IMR-90 (cell line): ENCODE results near the gene SGPL1. TPM values are rescaled to one million over a fixed set of nuclear protein-coding genes. Genes with fewer than 3 reads are reported as not detected.

Experiments
- ATAC-seq: fragments of 200-7000 bp; cut with Tn5 transposase; 2 replicates; pipeline ENCODE4 v1.9.1; 2020; ENCODE audit warnings: low read depth, mild to moderate bottlenecking, moderate library complexity
- BruUV-seq: library from RNA; stranded (reverse); fragments of 400-500 nt; replicated peaks from 2 replicates; lab custom pipeline; 2021; lab: Mats Ljungman, UMichigan
- CTCF ChIA-PET: fragments of 300-600 bp; formaldehyde crosslinking; extraction: SDS; loops from one replicate; lab custom pipeline; 2021; ENCODE audit warnings: antibody characterized with exemption; lab: Yijun Ruan, JAX
- POLR2A ChIA-PET: fragments of 300-600 bp; sonication (Branson Sonifier 250); formaldehyde crosslinking; loops from one replicate; lab custom pipeline; 2022; ENCODE audit warnings: antibody characterized with exemption; ENCODE audit not compliant: unreplicated experiment; lab: Charles Lee
- DNase-seq: peaks from one replicate; pipeline ENCODE4 v3.0.0; 2013
- H2AFZ ChIP-seq: replicated peaks from 2 replicates; pipeline ENCODE3; 2013; ENCODE audit warnings: low read length, mild to moderate bottlenecking; ENCODE audit not compliant: poor library complexity
- H2AK5ac ChIP-seq: 2 replicates; pipeline ENCODE4 v1.6.1; 2013; ENCODE audit warnings: low read depth, low read length, inconsistent platforms
- H2AK9ac ChIP-seq: replicated peaks from 2 replicates; pipeline ENCODE3; 2013; ENCODE audit warnings: mild to moderate bottlenecking, low read depth, low read length, moderate library complexity; ENCODE audit not compliant: poor library complexity
- H2BK120ac ChIP-seq: 2 replicates; pipeline ENCODE4 v1.6.1; 2013; ENCODE audit warnings: low read depth, low read length, inconsistent platforms
- H2BK15ac ChIP-seq: 3 replicates; pipeline ENCODE4 v1.6.1; 2013; ENCODE audit warnings: low read depth, low read length, inconsistent platforms
- H2BK20ac ChIP-seq: 2 replicates; pipeline ENCODE4 v1.6.1; 2013; ENCODE audit warnings: low read depth, mild to moderate bottlenecking, inconsistent platforms, low read length, moderate library complexity
- H2BK5ac ChIP-seq: 2 replicates; pipeline ENCODE4 v1.6.1; 2013; ENCODE audit warnings: mild to moderate bottlenecking, low read depth, low read length, inconsistent platforms; ENCODE audit not compliant: poor library complexity, severe bottlenecking
- H3K14ac ChIP-seq: replicated peaks from 2 replicates; pipeline ENCODE4 v1.6.1; 2013; ENCODE audit warnings: low read depth, low read length, inconsistent platforms
- H3K18ac ChIP-seq: 2 replicates; pipeline ENCODE4 v1.6.1; 2013; ENCODE audit warnings: low read depth, low read length, control low read depth
- H3K23ac ChIP-seq: 2 replicates; pipeline ENCODE4 v1.6.1; 2013; ENCODE audit warnings: low read depth, low read length, inconsistent platforms
- H3K27ac ChIP-seq: 2 replicates; pipeline ENCODE4 v1.5.1; 2013; ENCODE audit warnings: mild to moderate bottlenecking, control low read depth, low read length; ENCODE audit not compliant: insufficient read depth
- H3K27me3 ChIP-seq: 2 replicates; pipeline ENCODE4 v1.6.1; 2013; ENCODE audit warnings: low read length; ENCODE audit not compliant: control insufficient read depth, insufficient read depth
- H3K36me3 ChIP-seq: 2 replicates; pipeline ENCODE4 v1.6.1; 2013; ENCODE audit warnings: low read length, mixed read lengths; ENCODE audit not compliant: control insufficient read depth, insufficient read depth
- H3K4ac ChIP-seq: 2 replicates; pipeline ENCODE4 v1.6.1; 2013; ENCODE audit warnings: low read depth, low read length, inconsistent platforms
- H3K4me1 ChIP-seq: 2 replicates; pipeline ENCODE4 v1.6.1; 2013; ENCODE audit warnings: low read length, mixed read lengths; ENCODE audit not compliant: control insufficient read depth, insufficient read depth
- H3K4me2 ChIP-seq: 2 replicates; pipeline ENCODE4 v1.6.1; 2013; ENCODE audit warnings: low read depth, mild to moderate bottlenecking, control low read depth, low read length, moderate library complexity
- H3K4me3 ChIP-seq: 2 replicates; pipeline ENCODE4 v1.5.1; 2013; ENCODE audit warnings: low read depth, mild to moderate bottlenecking, control low read depth, low read length, moderate library complexity; ENCODE audit not compliant: insufficient read depth
- H3K56ac ChIP-seq: 2 replicates; pipeline ENCODE4 v1.6.1; 2013; ENCODE audit warnings: low read length, inconsistent platforms; ENCODE audit not compliant: insufficient read depth; ENCODE audit errors: extremely low read depth
- H3K79me1 ChIP-seq, 2 experiments: 2 replicates each; pipeline ENCODE4 v1.6.1; 2013; ENCODE audit warnings: low read length in 2 of 2, inconsistent platforms in 1 of 2, low read depth in 1 of 2
- H3K9ac ChIP-seq: 2 replicates; pipeline ENCODE4 v1.6.1; 2013; ENCODE audit warnings: low read depth, low read length, control low read depth
- H3K9me1 ChIP-seq: 2 replicates; pipeline ENCODE4 v1.6.1; 2013; ENCODE audit warnings: low read length, inconsistent platforms; ENCODE audit not compliant: insufficient read depth
- H3K9me3 ChIP-seq: 2 replicates; pipeline ENCODE4 v1.6.1; 2013; ENCODE audit warnings: low read length; ENCODE audit not compliant: control insufficient read depth, insufficient read depth
- H4K20me1 ChIP-seq: 2 replicates; pipeline ENCODE4 v1.6.1; 2013; ENCODE audit warnings: low read length, inconsistent platforms; ENCODE audit not compliant: insufficient read depth
- H4K5ac ChIP-seq: 2 replicates; pipeline ENCODE4 v1.6.1; 2013; ENCODE audit warnings: mild to moderate bottlenecking, low read depth, low read length, control low read depth
- H4K8ac ChIP-seq, 2 experiments: 2 replicates each; pipeline ENCODE4 v1.6.1; 2013; ENCODE audit warnings: low read depth in 2 of 2, low read length in 2 of 2, control low read depth in 1 of 2, inconsistent platforms in 1 of 2
- H4K91ac ChIP-seq: 2 replicates; pipeline ENCODE4 v1.6.1; 2013; ENCODE audit warnings: low read depth, low read length, inconsistent platforms; ENCODE audit not compliant: insufficient read depth
- BHLHE40 ChIP-seq: fragments of 150-350 bp; IDR thresholded peaks from 2 replicates; pipeline ENCODE4 v1.6.1; 2016; ENCODE audit warnings: mild to moderate bottlenecking, low read depth, low read length
- CEBPB ChIP-seq: IDR thresholded peaks from 2 replicates; pipeline ENCODE4 v1.6.1; 2012; ENCODE audit warnings: low read depth, low read length, improper control_type of control experiment
- CTCF ChIP-seq: conservative IDR thresholded peaks from 2 replicates; pipeline ENCODE4 v1.5.1; 2012; ENCODE audit warnings: mild to moderate bottlenecking, low read depth, low read length, improper control_type of control experiment
- FOS ChIP-seq: fragments of 150-350 bp; IDR thresholded peaks from 2 replicates; pipeline ENCODE4 v1.6.1; 2016; ENCODE audit warnings: low read depth, low read length
- NFE2L2 ChIP-seq: fragments of 150-350 bp; IDR thresholded peaks from 2 replicates; pipeline ENCODE4 v1.6.1; 2016; ENCODE audit warnings: low read depth, mild to moderate bottlenecking, low read length
- WGBS, 2 experiments: methylation state at CpG; one replicate each; pipeline versions ENCODE4 v1.1.5 to v1.1.7; 2013; ENCODE audit warnings: missing lambda C conversion rate in 2 of 2; ENCODE audit not compliant: insufficient read length in 1 of 2; ENCODE audit errors: extremely low coverage in 2 of 2; 5-methylcytosine and 5-hydroxymethylcytosine counted together
- dilution Hi-C: fragments of 300-500 bp; cut with HindIII; formaldehyde crosslinking; loops from one replicate; pipeline ENCODE4 v1.14.3; 2018; ENCODE audit warnings: low sequenced_read_pairs; ENCODE audit not compliant: unreplicated experiment
- in situ Hi-C: fragments of 300-500 bp; cut with MboI; formaldehyde crosslinking; loops from 3 replicates; pipeline ENCODE4 v1.14.3; 2019; ENCODE audit warnings: low sequenced_read_pairs, inconsistent platforms, mixed read lengths
- intact Hi-C: fragments of 100-400 bp; cut with micrococcal nuclease; formaldehyde crosslinking; loops from 2 replicates; pipeline ENCODE4 v1.10.0; 2022
- polyA plus RNA-seq, 3 experiments: library from polyadenylated mRNA; depleted of rRNA; stranded (reverse); fragments of >200 nt; gene quantifications; 2 replicates each; pipeline ENCODE4 v1.2.3, GENCODE V29; 2012; ENCODE audit warnings: low replicate concordance in 1 of 3
- total RNA-seq: library from RNA; depleted of rRNA; stranded (reverse); fragments of >200 nt; gene quantifications from 2 replicates; pipeline ENCODE4 v1.2.3, GENCODE V29; 2012

The SGPL1 gene
- total and polyA plus RNA-seq, 2 of the 4 experiments (the other 2 are of a cell fraction): 12.2 to 26.7 TPM

- H3K79me1 ChIP-seq: peaks cover 16 to 22% of the 10 kb centered on the region in 2 experiments; a peak in 3 of 4 replicates
- H3K9ac ChIP-seq: no peak overlapping the region
- H3K56ac ChIP-seq: no peak overlapping the region
- no peak for ATAC-seq
- peaks cover 7% of the 10 kb centered on the region for H3K9me1 ChIP-seq
- no peak overlapping the region for H2BK120ac ChIP-seq
- H3K4ac ChIP-seq: no peak overlapping the region
- no peaks in the 10 kb centered on the region for H3K27me3 ChIP-seq
- no peak overlapping the region for H2BK15ac ChIP-seq
- H2BK5ac ChIP-seq: no peak overlapping the region
- H2AFZ ChIP-seq: no peak overlapping the region
- CTCF ChIA-PET: interaction anchor here (0.6 to 1.3 kb wide), 2 partner anchors 10 to 11 kb away, joined by 6 to 12 read pairs; no protein-coding TSS in a partner anchor
- no peak overlapping the region for H3K23ac ChIP-seq
- H3K14ac ChIP-seq: no peak overlapping the region
- no peak overlapping the region for H3K27ac ChIP-seq
- WGBS, 2 experiments: 75% methylated on average over 1 of the region's 1 CpG; no CpG with 5 or more reads in 1 of the 2 experiments
- in situ Hi-C loops (no loop called here), intact Hi-C loops (no loop called here), dilution Hi-C loops (no loop called here)
- no peak overlapping the region for H3K4me2 ChIP-seq
- no peak for TF ChIP-seq NFE2L2
- TF ChIP-seq FOS: no peak
- no peak for TF ChIP-seq CEBPB
- no peak for TF ChIP-seq BHLHE40
- TF ChIP-seq CTCF: no peak
- no peak overlapping the region for H4K91ac ChIP-seq
- POLR2A ChIA-PET: no interaction called here
- peaks cover 5% of the 10 kb centered on the region for H3K4me1 ChIP-seq
- no peak overlapping the region for H4K5ac ChIP-seq
- H2BK20ac ChIP-seq: no peak overlapping the region
- H3K9me3 ChIP-seq: no peaks in the 10 kb centered on the region
- no peak overlapping the region for H2AK9ac ChIP-seq
- no TSS peak for BruUV-seq
- no peak overlapping the region for H3K4me3 ChIP-seq
- DNase-seq: no peak
- no peaks in the 10 kb centered on the region; the same call in 1 of the 2 replicates for H4K20me1 ChIP-seq
- no peak overlapping the region for H3K18ac ChIP-seq
- H4K8ac ChIP-seq: no peak overlapping the region
- no peak overlapping the region for H2AK5ac ChIP-seq
- peaks cover 19% of the 10 kb centered on the region for H3K36me3 ChIP-seq
These were observed 37.7 kb downstream of the SGPL1 start for GRCh38 chr10:70853457-70853856.
